Effector memory CD8-positive, alpha-beta T cell (primary cell): Measurements from ENCODE around the gene ELL3.

Source experiments
- ATAC-seq: fragments of 150-1000 bp; cut with Tn5 transposase; replicated peaks from 2 replicates; pipeline ENCODE4 v1.10.0; 2021; ENCODE audit warnings: mild to moderate bottlenecking, moderate library complexity
- DNase-seq, 3 experiments: peaks; one replicate each; pipeline ENCODE4 v3.0.0; 2021
- H3K27ac Mint-ChIP-seq, 2 donors: one replicate each; pipeline ENCODE4 v1.8.0; 2022; ENCODE audit warnings: mild to moderate bottlenecking in 2 of 2, mixed read lengths in 2 of 2, moderate library complexity in 2 of 2
- H3K27me3 Mint-ChIP-seq, 2 donors: one replicate each; pipeline ENCODE4 v1.8.0; 2022; ENCODE audit warnings: mixed read lengths in 2 of 2
- H3K36me3 Mint-ChIP-seq: one replicate; pipeline ENCODE4 v1.8.0; 2022; ENCODE audit warnings: mild to moderate bottlenecking, moderate library complexity, mixed read lengths; ENCODE audit not compliant: insufficient read depth
- H3K4me1 Mint-ChIP-seq, 2 donors: one replicate each; pipeline ENCODE4 v1.8.0; 2022; ENCODE audit warnings: low read depth in 2 of 2, mixed read lengths in 2 of 2
- H3K4me3 Mint-ChIP-seq, 2 donors: one replicate each; pipeline ENCODE4 v1.8.0; 2022; ENCODE audit warnings: mild to moderate bottlenecking in 2 of 2, mixed read lengths in 2 of 2, moderate library complexity in 2 of 2
- H3K9me3 Mint-ChIP-seq, 2 donors: one replicate each; pipeline ENCODE4 v1.8.0; 2022; ENCODE audit warnings: mixed read lengths in 2 of 2

ELL3 gene

DNA sequence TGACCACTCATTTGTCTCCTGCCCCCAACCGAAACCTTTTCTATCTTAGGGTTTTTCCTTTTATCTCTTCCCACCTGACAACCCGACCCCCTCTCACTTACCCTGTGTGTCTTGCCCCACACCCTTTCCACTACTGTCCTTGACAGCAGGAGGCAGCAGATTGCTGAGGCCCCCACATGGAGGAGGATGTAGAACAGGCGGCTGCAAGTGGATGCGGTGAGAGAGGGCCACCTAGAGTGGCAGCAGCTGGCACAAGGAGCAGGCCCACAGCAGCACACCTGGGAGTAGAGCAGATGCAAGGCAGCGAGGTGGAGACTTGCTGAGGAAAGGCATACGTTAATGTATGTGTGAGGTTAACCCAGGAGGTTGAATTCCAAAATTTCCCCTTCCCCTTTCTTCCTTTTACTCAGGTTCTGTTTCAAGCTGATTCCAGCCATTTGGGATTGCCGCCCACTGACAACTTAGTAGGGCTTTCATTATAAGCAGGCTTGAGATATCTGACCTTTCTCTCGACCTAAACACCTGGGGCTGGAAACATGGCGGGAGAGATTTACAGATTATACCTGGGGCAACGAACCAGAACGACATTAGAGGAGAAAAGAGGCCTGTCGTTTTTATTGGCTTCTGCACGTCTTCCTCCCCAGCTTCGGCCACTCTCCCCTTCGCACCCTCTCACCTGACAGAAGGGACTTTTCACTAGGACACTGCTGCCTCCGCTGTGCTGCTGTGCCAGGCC is 22.6 kb upstream of the ELL3 start:
- peak overlapping the region; percentile 10 to 98 for H3K4me3 Mint-ChIP-seq
- H3K9me3 Mint-ChIP-seq = no peaks in the 10 kb centered on the region
- peaks cover 41 to 51% of the 10 kb centered on the region in 2 donors for H3K4me1 Mint-ChIP-seq
- H3K27ac Mint-ChIP-seq = peak overlapping the region; percentile 93 to 96
- no peak for ATAC-seq
- DNase-seq = no peak
- peaks cover 68% of the 10 kb centered on the region for H3K36me3 Mint-ChIP-seq
- no peaks in the 10 kb centered on the region for H3K27me3 Mint-ChIP-seq

DNA sequence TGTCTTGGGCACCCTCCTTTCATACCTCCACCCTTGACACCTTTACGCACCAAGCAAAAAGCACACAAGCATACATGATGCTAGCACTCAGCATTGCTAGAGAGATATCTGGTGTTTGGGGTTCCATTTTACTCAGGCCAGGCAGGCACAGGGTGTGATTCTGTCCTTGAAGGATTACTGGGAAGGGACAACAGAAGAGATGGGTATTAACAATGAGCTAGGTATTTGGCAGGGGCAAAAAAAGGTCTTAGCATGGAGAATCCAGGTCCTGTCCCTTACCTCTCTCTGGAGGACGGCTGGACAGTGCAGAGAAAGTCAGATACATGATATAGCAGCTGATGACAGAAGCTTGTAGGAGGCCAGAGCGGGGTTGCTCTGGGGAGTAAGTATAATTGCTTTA is 19.8 kb upstream of the ELL3 start:
- DNase-seq (no peak), ATAC-seq (no peak)
- peaks cover 69% of the 10 kb centered on the region for H3K36me3 Mint-ChIP-seq
- peak overlapping the region; percentile 61 to 97 for H3K27ac Mint-ChIP-seq
- H3K27me3 Mint-ChIP-seq = no peaks in the 10 kb centered on the region
- peaks cover 56 to 68% of the 10 kb centered on the region in 2 donors for H3K4me1 Mint-ChIP-seq
- no peak overlapping the region for H3K4me3 Mint-ChIP-seq
- H3K9me3 Mint-ChIP-seq = no peaks in the 10 kb centered on the region

DNA sequence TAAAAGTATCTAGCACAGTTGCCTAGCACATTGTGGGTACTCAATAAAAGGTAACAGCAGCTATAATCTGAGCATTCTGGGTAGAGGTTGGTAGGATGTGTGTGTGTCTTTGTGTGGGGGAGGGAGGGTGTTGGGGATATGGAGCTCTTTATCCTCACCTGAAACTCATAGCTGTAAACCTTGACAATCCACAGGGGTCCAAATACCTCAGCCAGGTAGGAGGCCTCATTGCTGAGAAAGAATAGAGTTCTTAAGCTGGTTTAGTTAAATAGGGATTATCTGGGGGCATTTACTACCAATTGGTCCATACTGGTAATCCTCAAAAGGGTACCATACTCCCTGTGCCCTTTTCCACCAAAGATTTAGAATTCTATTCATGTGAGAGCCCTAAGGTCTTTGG is 19.2 kb upstream of the ELL3 start:
- no peak for DNase-seq
- peaks cover 67% of the 10 kb centered on the region for H3K36me3 Mint-ChIP-seq
- H3K4me1 Mint-ChIP-seq = peaks cover 52 to 67% of the 10 kb centered on the region in 2 donors
- H3K27ac Mint-ChIP-seq = peak overlapping the region; percentile 61 to 97
- ATAC-seq = no peak
- H3K9me3 Mint-ChIP-seq = no peaks in the 10 kb centered on the region
- no peak overlapping the region for H3K4me3 Mint-ChIP-seq
- no peaks in the 10 kb centered on the region for H3K27me3 Mint-ChIP-seq

DNA sequence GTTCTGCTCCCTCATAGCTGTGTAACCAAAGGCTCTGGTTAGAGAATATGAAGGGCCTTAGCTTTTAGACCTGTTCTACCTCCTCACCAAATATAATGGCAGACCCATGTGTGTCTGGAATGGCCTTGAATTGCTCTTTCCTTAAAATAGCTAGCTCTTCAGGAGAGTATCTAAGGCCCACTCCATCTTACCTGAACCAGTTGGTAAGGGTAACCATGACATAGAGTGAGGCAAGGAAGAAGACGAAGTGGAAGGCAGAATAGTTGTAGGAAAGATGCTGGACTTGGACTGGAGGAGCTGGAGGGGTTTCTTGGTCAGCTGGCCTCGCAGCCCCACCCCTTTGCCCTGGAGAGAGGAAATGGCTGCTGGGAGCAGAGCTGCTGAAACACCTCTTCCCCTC is 18.4 kb upstream of the ELL3 start:
- H3K36me3 Mint-ChIP-seq = peaks cover 59% of the 10 kb centered on the region
- no peak for ATAC-seq
- no peak for DNase-seq
- no peaks in the 10 kb centered on the region for H3K9me3 Mint-ChIP-seq
- H3K27me3 Mint-ChIP-seq = no peaks in the 10 kb centered on the region
- H3K27ac Mint-ChIP-seq = peak overlapping the region; percentile 97 to 98
- peaks cover 45 to 60% of the 10 kb centered on the region in 2 donors for H3K4me1 Mint-ChIP-seq
- H3K4me3 Mint-ChIP-seq = no peak overlapping the region

DNA sequence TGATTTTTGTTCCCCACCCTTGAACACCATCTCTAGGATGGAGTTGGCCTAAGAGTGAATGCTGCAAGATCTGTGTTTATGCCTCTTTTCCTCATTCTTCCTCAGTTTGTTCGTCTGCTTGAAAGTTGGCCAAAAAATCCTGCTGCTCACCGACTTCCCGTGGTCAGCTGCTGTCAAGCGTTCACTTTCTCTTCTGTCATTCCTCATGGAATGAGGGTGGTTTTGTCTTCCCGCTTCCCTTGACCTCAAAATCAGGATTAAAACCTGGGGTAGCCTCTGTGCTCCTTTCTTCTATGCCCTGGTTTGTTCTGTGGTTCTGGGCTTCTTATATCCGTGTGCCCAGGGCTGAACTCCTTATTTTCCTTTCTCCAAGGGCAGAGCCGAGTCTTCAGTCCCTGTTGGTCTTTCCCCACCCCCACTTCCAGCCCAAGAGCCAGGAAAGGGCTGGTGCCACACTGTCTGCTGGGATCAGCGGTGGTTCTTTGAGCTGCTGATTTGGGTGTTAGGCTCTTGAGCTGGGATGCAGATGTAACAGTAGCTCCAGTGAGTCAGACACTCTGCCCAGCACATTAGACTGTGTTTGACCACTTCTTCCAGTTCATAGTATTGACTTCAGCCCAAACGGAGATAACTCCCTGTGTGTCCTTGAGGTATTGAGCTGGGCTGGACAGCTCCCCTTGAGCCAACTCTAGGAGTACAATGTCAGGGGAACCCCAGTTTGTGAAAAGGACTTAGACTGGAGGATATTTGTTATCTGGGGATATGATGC is 17.7 kb upstream of the ELL3 start:
- Mint-ChIP-seq H3K27ac (peak overlapping the region; percentile 97 to 98), H3K4me3 (peak overlapping the region; percentile 95 to 97), H3K36me3 (peaks cover 52% of the 10 kb centered on the region), H3K27me3 (no peaks in the 10 kb centered on the region), H3K9me3 (no peaks in the 10 kb centered on the region), H3K4me1 (peaks cover 39 to 58% of the 10 kb centered on the region in 2 donors)
- DNase-seq (no peak), ATAC-seq (no peak)

DNA sequence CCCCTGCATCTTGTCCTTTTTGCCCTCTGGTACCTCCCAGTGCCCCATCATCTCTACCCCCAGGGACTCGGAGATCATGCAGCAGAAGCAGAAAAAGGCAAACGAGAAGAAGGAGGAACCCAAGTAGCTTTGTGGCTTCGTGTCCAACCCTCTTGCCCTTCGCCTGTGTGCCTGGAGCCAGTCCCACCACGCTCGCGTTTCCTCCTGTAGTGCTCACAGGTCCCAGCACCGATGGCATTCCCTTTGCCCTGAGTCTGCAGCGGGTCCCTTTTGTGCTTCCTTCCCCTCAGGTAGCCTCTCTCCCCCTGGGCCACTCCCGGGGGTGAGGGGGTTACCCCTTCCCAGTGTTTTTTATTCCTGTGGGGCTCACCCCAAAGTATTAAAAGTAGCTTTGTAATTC is 16.9 kb upstream of the ELL3 start:
- peaks cover 47% of the 10 kb centered on the region for H3K36me3 Mint-ChIP-seq
- H3K27ac Mint-ChIP-seq = peak overlapping the region; percentile 97 to 98
- DNase-seq = no peak
- peak overlapping the region; percentile 95 to 97 for H3K4me3 Mint-ChIP-seq
- H3K4me1 Mint-ChIP-seq = peaks cover 34 to 60% of the 10 kb centered on the region in 2 donors
- no peak for ATAC-seq
- H3K9me3 Mint-ChIP-seq = no peaks in the 10 kb centered on the region
- no peaks in the 10 kb centered on the region for H3K27me3 Mint-ChIP-seq

DNA sequence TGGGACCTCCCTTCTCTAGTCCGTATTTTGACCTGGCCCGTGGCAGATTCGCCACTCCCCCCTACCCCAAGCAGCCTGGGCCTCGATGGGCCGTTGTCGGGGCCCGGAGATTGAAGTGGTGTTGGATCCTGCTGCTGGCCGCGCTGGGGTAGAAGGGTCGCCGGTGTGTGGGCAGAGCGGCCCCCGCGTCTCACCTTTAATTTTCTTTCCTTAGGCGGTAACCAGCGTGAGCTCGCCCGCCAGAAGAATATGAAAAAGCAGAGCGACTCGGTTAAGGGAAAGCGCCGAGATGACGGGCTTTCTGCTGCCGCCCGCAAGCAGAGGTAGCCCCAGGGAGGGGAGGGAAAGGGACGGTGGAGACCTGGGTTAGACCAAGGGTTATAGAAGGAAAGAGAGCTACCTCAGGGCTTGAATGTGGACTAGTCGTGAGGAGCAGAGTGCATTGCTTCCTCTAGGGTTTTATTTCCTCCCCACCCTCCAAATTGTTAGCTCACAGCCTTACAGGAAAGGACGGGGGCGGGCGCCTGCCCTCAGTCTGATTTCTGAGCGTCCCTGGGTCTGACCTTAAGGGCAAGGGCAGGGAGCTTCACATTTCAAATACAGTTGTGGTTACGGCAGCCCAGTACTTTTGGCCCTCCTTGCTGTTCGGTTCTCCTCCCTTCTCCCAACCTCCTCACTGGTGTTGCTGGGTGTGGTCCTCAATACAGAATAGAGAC is 16.2 kb upstream of the ELL3 start:
- Mint-ChIP-seq H3K4me3 (peak overlapping the region; percentile 95 to 97), H3K36me3 (peaks cover 47% of the 10 kb centered on the region), H3K9me3 (no peaks in the 10 kb centered on the region), H3K27ac (peak overlapping the region; percentile 97 to 98), H3K27me3 (no peaks in the 10 kb centered on the region), H3K4me1 (peaks cover 31 to 55% of the 10 kb centered on the region in 2 donors)
- ATAC-seq = no peak
- DNase-seq = no peak

DNA sequence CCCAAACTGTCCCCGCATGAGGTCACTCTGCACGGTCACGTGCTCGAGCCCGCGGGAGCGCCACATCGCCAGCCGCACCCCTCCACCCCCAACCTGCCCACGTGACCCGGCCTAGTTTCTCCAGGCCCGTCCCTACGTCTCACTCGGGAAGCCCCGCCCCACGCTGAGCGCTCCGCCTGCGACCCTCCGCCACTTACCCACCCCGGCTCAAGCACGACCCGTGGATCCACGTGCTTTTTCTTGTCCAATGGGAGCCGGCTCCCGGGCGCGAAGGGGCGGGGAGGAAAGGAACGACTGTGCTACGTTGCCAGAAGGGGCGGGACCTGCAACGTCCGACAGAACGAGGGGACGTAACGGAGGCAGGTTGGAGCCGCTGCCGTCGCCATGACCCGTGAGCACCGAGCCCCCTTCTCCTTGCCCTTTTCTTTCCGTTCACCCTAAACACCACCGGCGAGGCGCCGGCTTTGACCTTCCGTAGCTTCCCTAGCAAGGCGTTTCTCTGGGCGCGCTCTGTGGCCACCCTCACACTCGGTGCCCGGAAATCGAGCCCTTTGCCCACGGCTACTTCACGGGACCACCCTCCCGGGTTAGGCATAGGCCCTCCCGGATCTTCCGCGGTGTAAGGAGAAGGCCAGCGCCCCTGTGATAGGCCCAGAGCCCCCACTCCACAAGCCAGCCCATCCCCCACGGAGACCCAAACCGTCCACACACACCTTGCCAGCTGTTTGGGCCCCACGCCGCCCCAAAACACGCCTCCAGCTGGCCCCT is 15.4 kb upstream of the ELL3 start, which contains the start of gene SERF2:
TSS of gene SERF2 (plus strand) at position 328 of the 768 bp plus-strand sequence. CDS start at position 385, 57 bp downstream.
- Mint-ChIP-seq H3K4me1 (peaks cover 31 to 55% of the 10 kb centered on the region in 2 donors), H3K36me3 (peaks cover 44% of the 10 kb centered on the region)

DNA sequence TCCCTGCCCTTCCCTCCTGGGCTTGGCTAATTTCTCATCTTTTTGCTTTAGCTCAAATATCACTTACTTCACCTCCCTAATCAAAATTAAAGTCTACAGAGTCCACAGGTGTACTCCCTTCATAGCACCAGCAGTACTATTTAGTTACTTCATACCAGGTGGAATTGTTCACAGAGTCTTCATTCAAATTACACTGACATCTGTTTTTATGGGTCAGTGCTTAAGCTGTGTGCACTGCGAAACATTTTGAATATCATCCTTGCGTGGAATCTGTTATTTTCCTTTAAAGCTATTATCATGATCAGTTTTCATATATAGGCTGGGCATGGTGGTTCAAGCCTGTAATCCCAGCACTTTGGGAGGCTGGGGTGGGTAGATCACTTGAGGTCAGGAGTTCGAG is 12.6 kb upstream of the ELL3 start:
- no peak for DNase-seq
- peak overlapping the region in 1 of 2 donors; percentile 42 for H3K4me3 Mint-ChIP-seq
- no peak for ATAC-seq
- H3K9me3 Mint-ChIP-seq = no peaks in the 10 kb centered on the region
- peaks cover 26% of the 10 kb centered on the region for H3K36me3 Mint-ChIP-seq
- peaks cover 15 to 28% of the 10 kb centered on the region in 2 donors for H3K4me1 Mint-ChIP-seq
- H3K27ac Mint-ChIP-seq = peak overlapping the region; percentile 22 to 26
- no peaks in the 10 kb centered on the region for H3K27me3 Mint-ChIP-seq

More for the DNA sequence above, 15.4 kb upstream of the ELL3 start, which contains the start of gene SERF2:
- Mint-ChIP-seq H3K4me3 (peak within 1 kb of the TSS; percentile 95 to 97), H3K9me3 (no peaks in the 10 kb centered on the region), H3K27ac (peak within 1 kb of the TSS; percentile 97 to 98), H3K27me3 (no peaks in the 10 kb centered on the region)
- ATAC-seq (peak; percentile 88), DNase-seq (peak; percentile 97 to 99 (median 98))

DNA sequence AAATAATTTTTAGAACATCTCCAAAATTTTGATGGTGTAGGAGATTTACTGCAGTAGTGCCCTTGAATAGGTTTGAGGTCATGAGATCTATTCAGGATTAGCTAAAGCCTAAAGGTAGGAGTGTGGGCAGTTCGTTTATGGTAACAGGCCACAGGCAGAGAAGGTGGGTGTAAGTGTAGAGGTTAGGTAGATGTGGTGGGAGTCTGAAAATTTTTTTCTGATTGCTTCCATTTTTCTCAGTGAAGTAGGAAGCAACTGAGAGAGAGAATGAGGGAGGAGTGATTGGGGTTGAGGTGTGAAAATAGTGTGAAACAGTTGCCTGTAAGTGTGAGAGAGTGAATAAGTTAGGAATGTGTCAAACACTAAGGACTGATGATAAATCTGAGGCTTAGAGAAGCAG is 2.2 kb upstream of the ELL3 start:
- no peak for ATAC-seq
- no peak for DNase-seq
- H3K4me3 Mint-ChIP-seq = no peak overlapping the region
- peaks cover 10 to 19% of the 10 kb centered on the region in 2 donors for H3K4me1 Mint-ChIP-seq
- no peak overlapping the region for H3K27ac Mint-ChIP-seq
- no peaks in the 10 kb centered on the region for H3K9me3 Mint-ChIP-seq
- no peaks in the 10 kb centered on the region for H3K27me3 Mint-ChIP-seq
- peaks cover 31% of the 10 kb centered on the region for H3K36me3 Mint-ChIP-seq

DNA sequence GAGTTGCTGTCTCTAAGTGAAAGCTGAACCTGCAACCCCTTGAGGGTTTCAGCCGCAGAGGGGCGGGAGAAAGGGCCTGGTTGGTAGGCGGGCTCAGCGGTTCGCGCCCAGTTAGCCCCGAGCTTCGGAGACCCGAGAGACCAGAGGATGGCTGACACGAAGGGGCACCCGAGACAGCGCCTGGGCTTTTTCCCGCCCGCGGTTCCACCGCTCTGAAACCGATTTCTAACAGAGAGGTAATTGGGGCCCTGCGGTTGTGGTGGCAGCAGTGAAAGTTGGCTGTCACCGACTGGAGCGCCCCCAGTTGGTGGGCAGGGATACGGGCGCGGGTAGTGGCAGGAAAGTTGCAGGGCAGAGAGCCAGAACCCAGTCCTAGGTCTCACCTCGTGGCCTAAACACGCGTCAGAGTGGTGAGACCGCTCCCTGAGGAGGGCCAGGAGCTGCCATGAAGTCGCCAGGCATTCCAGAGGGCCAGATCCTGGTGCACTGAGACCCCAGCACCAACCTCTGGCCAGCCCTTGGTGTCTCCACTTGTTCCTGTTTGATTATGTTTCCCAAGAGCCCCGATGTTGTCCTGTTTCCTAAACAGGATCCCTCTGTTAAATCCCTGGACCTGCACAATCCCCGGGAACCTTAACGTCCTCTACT is 625 bp upstream of the ELL3 start:
- DNase-seq = peak; percentile 83 to 85 (median 85)
- Mint-ChIP-seq H3K27me3 (no peaks in the 10 kb centered on the region), H3K4me1 (peaks cover 10 to 19% of the 10 kb centered on the region in 2 donors), H3K27ac (peak overlapping the region; percentile 90 to 93), H3K9me3 (no peaks in the 10 kb centered on the region), H3K4me3 (peak overlapping the region; percentile 94 to 97), H3K36me3 (peaks cover 45% of the 10 kb centered on the region)
- peak; percentile 78 for ATAC-seq

DNA sequence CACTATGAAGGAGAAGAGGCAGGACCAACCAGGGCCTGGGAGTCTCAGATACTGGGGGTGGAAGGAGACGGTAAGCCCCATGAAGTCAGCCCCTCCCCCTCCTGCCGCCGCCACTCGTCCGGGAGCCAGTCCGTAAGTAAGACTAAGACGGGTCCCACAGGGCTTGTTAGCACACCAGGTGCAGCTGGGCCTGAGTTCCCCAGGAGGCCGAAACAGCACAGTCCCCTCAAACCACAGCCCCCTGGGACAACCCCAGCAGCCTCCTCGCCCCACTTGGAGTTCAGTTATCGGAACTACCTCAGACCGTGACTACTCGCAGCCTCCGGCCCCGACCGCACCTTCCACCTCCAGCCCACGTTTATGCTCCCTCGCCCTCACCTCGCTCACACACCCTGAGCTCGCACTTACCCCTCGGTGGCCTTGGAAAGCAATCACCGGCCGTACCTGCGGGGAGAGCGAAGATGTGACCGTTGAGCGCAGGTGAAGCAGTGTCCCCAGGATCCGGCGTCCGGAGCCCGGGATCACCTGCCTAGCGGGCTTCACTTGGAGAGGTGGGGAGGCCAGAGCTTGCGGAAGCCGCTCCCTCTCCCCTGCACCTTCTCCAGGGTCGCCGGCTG is 557 bp downstream of the ELL3 start:
- H3K27ac Mint-ChIP-seq = peak overlapping the region in 1 of 2 donors; percentile 93
- ATAC-seq (peak; percentile 5), DNase-seq (peak in 2 of 3 experiments; percentile 17)

More for the DNA sequence above, 557 bp downstream of the ELL3 start:
- Mint-ChIP-seq H3K4me3 (peak overlapping the region; percentile 94 to 97), H3K27me3 (no peaks in the 10 kb centered on the region), H3K9me3 (no peaks in the 10 kb centered on the region), H3K36me3 (peaks cover 56% of the 10 kb centered on the region), H3K4me1 (peaks cover 10 to 19% of the 10 kb centered on the region in 2 donors)
